Bronchial epithelial cell (primary cell): ENCODE measurements around the gene SDR9C7. TPM values are rescaled to one million over a fixed set of nuclear protein-coding genes. Genes with fewer than 3 reads are reported as not detected.
A peak's percentile ranks its signal among the peaks of the same experiment; 100 is the strongest.

Source experiments
- DNase-seq: peaks from one replicate; pipeline ENCODE4 v3.0.0-alpha.2; 2010; ENCODE audit warnings: low read depth
- FAIRE-seq: peaks from 2 replicates; lab custom pipeline; 2011; peaks lifted over from hg19 to GRCh38; lab: Jason Lieb, UNC
- H3K27me3 ChIP-seq: 2 replicates; pipeline ENCODE4 v1.5.1; 2011; ENCODE audit warnings: low read length; ENCODE audit not compliant: control insufficient read depth, insufficient read depth
- H3K36me3 ChIP-seq: 2 replicates; pipeline ENCODE4 v1.5.1; 2011; ENCODE audit warnings: low read length; ENCODE audit not compliant: control insufficient read depth, insufficient read depth
- H3K4me3 ChIP-seq: 2 replicates; pipeline ENCODE4 v1.5.1; 2011; ENCODE audit warnings: mild to moderate bottlenecking, low read depth, low read length, control low read depth
- CTCF ChIP-seq: IDR thresholded peaks from 2 replicates; pipeline ENCODE4 v1.5.1; 2011; ENCODE audit warnings: mild to moderate bottlenecking, moderate library complexity, low read length, control low read depth, inconsistent platforms; ENCODE audit not compliant: insufficient read depth, severe bottlenecking
- total RNA-seq: library from RNA; depleted of rRNA; stranded (reverse); fragments of >200 nt; gene quantifications from 2 replicates; pipeline ENCODE4 v1.2.1, GENCODE V29; 2014

The SDR9C7 gene
- total RNA-seq, 1 donor from 2014 or later, result 0.26 TPM

- no peaks in the 10 kb centered on the region for H3K27me3 ChIP-seq
- H3K4me3 ChIP-seq, result no peak overlapping the region
- no peak for TF ChIP-seq CTCF
- DNase-seq (peak; percentile 25), FAIRE-seq (no peak)
- no peaks in the 10 kb centered on the region for H3K36me3 ChIP-seq
These were observed 2.7 kb downstream of the SDR9C7 start for GRCh38 chr12:56931474-56931978.

GRCh38 chr12:56930241-56930640, 4.0 kb downstream of the SDR9C7 start:
- no peaks in the 10 kb centered on the region for H3K27me3 ChIP-seq
- no peaks in the 10 kb centered on the region for H3K36me3 ChIP-seq
- no peak overlapping the region for H3K4me3 ChIP-seq
- no peak for DNase-seq
- no peak for FAIRE-seq
- no peak for TF ChIP-seq CTCF

- no peak for FAIRE-seq
- Histone ChIP-seq H3K27me3 (no peaks in the 10 kb centered on the region), H3K4me3 (no peak overlapping the region), H3K36me3 (no peaks in the 10 kb centered on the region)
- DNase-seq, result no peak
- no peak for TF ChIP-seq CTCF
These were observed 4.4 kb downstream of the SDR9C7 start for GRCh38 chr12:56929780-56930179.

GRCh38 chr12:56928262-56928661, 5.9 kb downstream of the SDR9C7 start:
- no peak for FAIRE-seq
- TF ChIP-seq CTCF, result no peak

GRCh38 chr12:56927281-56927680, 6.9 kb downstream of the SDR9C7 start:
- FAIRE-seq, result no peak
- no peak for TF ChIP-seq CTCF

More at GRCh38 chr12:56928262-56928661, 5.9 kb downstream of the SDR9C7 start:
- no peak for DNase-seq
- Histone ChIP-seq H3K36me3 (no peaks in the 10 kb centered on the region), H3K27me3 (no peaks in the 10 kb centered on the region), H3K4me3 (no peak overlapping the region)

GRCh38 chr12:56922031-56922430, 12.2 kb downstream of the SDR9C7 start:
- no peak for TF ChIP-seq CTCF
- Histone ChIP-seq H3K36me3 (no peaks in the 10 kb centered on the region), H3K27me3 (no peaks in the 10 kb centered on the region), H3K4me3 (no peak overlapping the region)
- FAIRE-seq (no peak), DNase-seq (no peak)

More at GRCh38 chr12:56927281-56927680, 6.9 kb downstream of the SDR9C7 start:
- H3K27me3 ChIP-seq, result no peaks in the 10 kb centered on the region
- no peak overlapping the region for H3K4me3 ChIP-seq
- no peak for DNase-seq
- no peaks in the 10 kb centered on the region for H3K36me3 ChIP-seq
